Peyer's patch (tissue), 4 donors: Measurements from ENCODE around the gene CHST8. TPM values are rescaled to one million over a fixed set of nuclear protein-coding genes. Genes with fewer than 3 reads are reported as not detected.

Source experiments
- DNase-seq, 3 donors: peaks; one replicate each; pipeline ENCODE4 v3.0.0-alpha.2; 2017 to 2019
- H3K27ac ChIP-seq, 4 donors: fragments of 200-600 bp; sonication (generic); one replicate each; pipeline ENCODE4 v1.5.1; 2016 to 2019
- H3K27me3 ChIP-seq, 2 donors: fragments of 200-600 bp; sonication (generic); one replicate each; pipeline ENCODE4 v1.5.1; 2019
- H3K36me3 ChIP-seq, 3 donors: fragments of 200-600 bp; sonication (generic); one replicate each; pipeline ENCODE4 v1.5.1; 2016 to 2019
- H3K4me1 ChIP-seq, 4 donors: fragments of 200-600 bp; sonication (generic); one replicate each; pipeline ENCODE4 v1.5.1; 2016 to 2019
- H3K4me3 ChIP-seq, 4 donors: fragments of 200-600 bp; sonication (generic); 1 replicate in 3 of 4; 2 replicates in 1 of 4; pipeline ENCODE4 v1.5.1; 2016 to 2019; ENCODE audit warnings: mild to moderate bottlenecking in 1 of 4
- H3K9me3 ChIP-seq, 4 donors: fragments of 200-600 bp; sonication (generic); one replicate each; pipeline ENCODE4 v1.5.1; 2016 to 2019; ENCODE audit warnings: mild to moderate bottlenecking in 1 of 4
- CTCF ChIP-seq, 6 experiments: fragments of 450-650 bp in 4 of 6; fragments of 200-600 bp in 2 of 6; sonication (generic) in 1 of 6; IDR thresholded peaks; one replicate each; pipeline ENCODE4 v1.5.1; 2017 to 2019; ENCODE audit warnings: antibody characterized with exemption in 6 of 6, mild to moderate bottlenecking in 3 of 6, moderate library complexity in 1 of 6
- POLR2A ChIP-seq, 2 donors: fragments of 450-650 bp; IDR thresholded peaks; one replicate each; pipeline ENCODE4 v1.5.1; 2017; ENCODE audit warnings: antibody characterized with exemption in 2 of 2, mild to moderate bottlenecking in 2 of 2, moderate library complexity in 2 of 2
- total RNA-seq, 4 donors: library from RNA; depleted of rRNA; stranded (reverse); fragments of >200 nt; gene quantifications; one replicate each; pipeline ENCODE4 v1.1.0, GENCODE V29; 2016

The CHST8 gene
- total RNA-seq, 4 donors from 2014 or later, result 0.54 to 1.8 TPM; not detected in 2

GRCh38 chr19:33624586-33624985 is 2.8 kb downstream of the CHST8 start:
- H3K4me3 ChIP-seq, result no peak overlapping the region
- no peak overlapping the region for H3K27ac ChIP-seq
- H3K36me3 ChIP-seq, result no peaks in the 10 kb centered on the region
- peaks cover 0 to 20% of the 10 kb centered on the region in 2 donors for H3K27me3 ChIP-seq
- no peak for TF ChIP-seq POLR2A (IDR thresholded peaks at IDR 0.05)
- no peak for TF ChIP-seq CTCF (IDR thresholded peaks at IDR 0.05)
- H3K9me3 ChIP-seq, result peaks cover 0 to 3% (median 0%) of the 10 kb centered on the region in 4 donors
- no peak for DNase-seq
- peaks cover 0 to 14% (median 3%) of the 10 kb centered on the region in 4 donors for H3K4me1 ChIP-seq

- H3K27me3 ChIP-seq, result peaks cover 0 to 9% of the 10 kb centered on the region in 2 donors
- H3K9me3 ChIP-seq, result no peaks in the 10 kb centered on the region
- TF ChIP-seq CTCF (IDR thresholded peaks at IDR 0.05), result no peak
- TF ChIP-seq POLR2A (IDR thresholded peaks at IDR 0.05), result no peak
- no peak overlapping the region for H3K4me3 ChIP-seq
- H3K4me1 ChIP-seq, result peaks cover 0 to 8% (median 0%) of the 10 kb centered on the region in 4 donors
- H3K27ac ChIP-seq, result no peak overlapping the region
- no peak for DNase-seq
- no peaks in the 10 kb centered on the region for H3K36me3 ChIP-seq
These were observed 5.8 kb downstream of the CHST8 start for GRCh38 chr19:33627526-33627925.

- peak in 1 of 3 donors; percentile 8 for DNase-seq
- Histone ChIP-seq H3K27me3 (peaks cover 0 to 2% of the 10 kb centered on the region in 2 donors), H3K27ac (no peak overlapping the region), H3K36me3 (no peaks in the 10 kb centered on the region), H3K4me1 (peaks cover 0 to 1% (median 0%) of the 10 kb centered on the region in 4 donors), H3K9me3 (no peaks in the 10 kb centered on the region), H3K4me3 (no peak overlapping the region)
- no peak for TF ChIP-seq CTCF (IDR thresholded peaks at IDR 0.05)
- no peak for TF ChIP-seq POLR2A (IDR thresholded peaks at IDR 0.05)
These were observed 6.4 kb downstream of the CHST8 start for GRCh38 chr19:33627962-33628839.

GRCh38 chr19:33628921-33629825 is 7.4 kb downstream of the CHST8 start:
- Histone ChIP-seq H3K9me3 (no peaks in the 10 kb centered on the region), H3K36me3 (no peaks in the 10 kb centered on the region), H3K27me3 (no peaks in the 10 kb centered on the region), H3K4me1 (no peaks in the 10 kb centered on the region), H3K27ac (no peak overlapping the region), H3K4me3 (no peak overlapping the region)
- TF ChIP-seq CTCF (IDR thresholded peaks at IDR 0.05), result no peak
- TF ChIP-seq POLR2A (IDR thresholded peaks at IDR 0.05), result no peak
- DNase-seq, result peak in 1 of 3 donors; percentile 13

GRCh38 chr19:33629826-33630375 is 8.1 kb downstream of the CHST8 start:
- TF ChIP-seq CTCF (IDR thresholded peaks at IDR 0.05) (no peak), POLR2A (IDR thresholded peaks at IDR 0.05) (no peak)
- H3K4me3 ChIP-seq, result no peak overlapping the region
- H3K9me3 ChIP-seq, result no peaks in the 10 kb centered on the region
- no peaks in the 10 kb centered on the region for H3K27me3 ChIP-seq
- DNase-seq, result no peak
- no peaks in the 10 kb centered on the region for H3K4me1 ChIP-seq
- H3K36me3 ChIP-seq, result no peaks in the 10 kb centered on the region
- no peak overlapping the region for H3K27ac ChIP-seq
